Iris pigment epithelial cell (primary cell): ENCODE measurements around the gene SFI1.
A peak's percentile ranks its signal among the peaks of the same experiment; 100 is the strongest.

Experiments
- DNase-seq: peaks from one replicate; pipeline ENCODE4 v3.0.0-alpha.2; 2011; ENCODE audit warnings: low read depth

Gene SFI1

GRCh38 chr22:31635638-31636306 lies 139.4 kb downstream of the SFI1 start:
- no peak for DNase-seq

- no peak for DNase-seq
Measured at GRCh38 chr22:31637447-31637890, 141.1 kb downstream of the SFI1 start.

DNA sequence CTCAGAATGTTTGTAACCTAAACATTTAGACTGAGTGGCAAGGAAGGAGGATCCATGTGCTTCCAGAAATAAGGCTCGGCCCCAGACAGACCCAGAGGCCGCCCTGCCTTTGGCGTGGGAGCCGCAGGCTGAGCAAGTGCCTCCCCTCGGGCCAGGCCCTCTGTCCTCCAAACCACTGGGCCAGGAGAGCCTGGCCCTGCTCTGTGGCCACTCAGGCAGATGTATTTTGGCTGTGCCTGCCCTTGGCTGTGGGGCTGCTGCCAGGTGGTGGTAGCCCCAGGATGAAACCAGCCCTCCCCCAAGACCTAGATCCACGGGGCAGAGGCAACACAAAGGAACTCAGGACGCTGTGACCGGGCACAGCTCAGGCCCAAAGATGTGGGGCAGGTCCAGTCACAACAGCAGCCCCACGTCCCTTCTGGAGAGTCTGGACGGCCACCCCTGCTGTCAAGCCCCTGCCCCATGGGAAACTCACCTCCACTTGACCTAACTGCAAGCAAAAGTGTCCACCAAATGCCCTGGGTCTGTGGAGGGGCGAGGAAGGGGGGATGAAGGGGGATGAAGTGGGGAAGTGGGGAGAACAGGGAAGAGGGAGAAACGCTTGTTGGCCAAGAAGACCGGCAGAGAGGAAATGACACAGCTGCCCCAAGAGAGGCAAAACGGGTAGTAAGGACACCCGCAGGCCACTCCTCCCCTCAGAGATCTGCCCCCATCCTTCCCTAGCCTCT lies 141.7 kb downstream of the SFI1 start:
- no peak for DNase-seq

GRCh38 chr22:31639436-31640039 lies 143.2 kb downstream of the SFI1 start:
- no peak for DNase-seq

GRCh38 chr22:31646186-31647019 lies 150.1 kb downstream of the SFI1 start:
- DNase-seq = peak; percentile 99

DNA sequence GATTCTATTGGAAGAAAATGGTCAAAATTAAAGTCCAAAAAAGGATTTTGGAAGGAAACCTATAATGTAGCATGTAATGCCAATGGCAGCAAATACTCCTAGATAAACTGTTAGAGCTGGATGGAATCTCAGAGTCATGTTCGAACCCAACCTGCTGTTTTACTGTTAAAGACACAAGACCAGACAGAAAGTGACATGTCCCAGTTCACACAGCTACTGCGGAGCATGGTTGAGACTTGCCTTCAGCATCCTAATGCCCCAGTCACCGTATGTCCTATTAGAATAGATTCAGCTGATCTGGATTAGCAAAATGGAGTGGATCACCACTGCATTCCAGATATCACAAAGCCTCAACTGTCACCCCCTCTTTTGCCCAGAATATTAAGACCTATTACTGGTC lies 150.7 kb downstream of the SFI1 start:
- no peak for DNase-seq

- DNase-seq = peak; percentile 96
Measured at GRCh38 chr22:31647523-31648320, 151.4 kb downstream of the SFI1 start.

- peak; percentile 93 for DNase-seq
Measured at GRCh38 chr22:31650391-31650790, 154.1 kb downstream of the SFI1 start.

DNA sequence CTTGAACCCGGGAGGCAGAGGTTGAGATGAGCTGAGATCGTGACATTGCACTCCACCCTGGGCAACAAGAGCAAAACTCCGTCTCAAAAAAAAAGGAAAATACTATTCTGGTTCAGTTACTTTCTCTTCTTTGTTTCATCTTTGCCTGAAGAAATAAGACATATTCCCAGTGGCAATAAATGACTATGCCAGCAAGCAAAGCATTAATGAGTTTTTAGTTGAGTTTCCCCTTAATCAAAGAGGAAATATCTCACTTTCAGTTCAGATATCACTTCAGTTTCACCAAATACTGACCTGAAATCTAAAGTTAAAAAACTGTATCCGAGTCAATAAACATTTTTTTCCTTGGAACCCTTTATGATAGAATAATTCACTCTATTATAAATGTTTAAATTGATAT lies 155.3 kb downstream of the SFI1 start:
- no peak for DNase-seq

DNA sequence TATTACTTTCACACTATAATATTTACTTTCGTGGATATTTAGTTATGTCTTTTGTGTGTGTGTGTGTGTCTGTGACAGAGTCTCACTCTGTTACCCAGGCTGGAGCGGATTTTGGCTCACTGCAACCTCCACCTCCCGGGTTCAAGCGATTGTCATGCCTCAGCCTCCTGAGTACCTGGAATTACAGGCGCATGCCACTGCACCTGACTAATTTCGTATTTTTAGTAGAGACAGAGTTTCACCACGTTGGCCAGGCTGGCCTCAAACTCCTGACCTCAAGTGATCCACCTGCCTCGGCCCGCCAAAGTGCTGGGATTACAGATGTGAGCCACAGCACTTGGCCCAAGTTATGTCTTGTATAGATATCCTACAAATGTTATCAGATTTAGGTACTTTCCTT lies 155.8 kb downstream of the SFI1 start:
- DNase-seq = no peak

GRCh38 chr22:31652911-31653684 lies 156.8 kb downstream of the SFI1 start:
- DNase-seq = no peak

- no peak for DNase-seq
Measured at GRCh38 chr22:31653944-31654343, 157.6 kb downstream of the SFI1 start.

GRCh38 chr22:31654408-31654807 lies 158.1 kb downstream of the SFI1 start:
- no peak for DNase-seq

DNA sequence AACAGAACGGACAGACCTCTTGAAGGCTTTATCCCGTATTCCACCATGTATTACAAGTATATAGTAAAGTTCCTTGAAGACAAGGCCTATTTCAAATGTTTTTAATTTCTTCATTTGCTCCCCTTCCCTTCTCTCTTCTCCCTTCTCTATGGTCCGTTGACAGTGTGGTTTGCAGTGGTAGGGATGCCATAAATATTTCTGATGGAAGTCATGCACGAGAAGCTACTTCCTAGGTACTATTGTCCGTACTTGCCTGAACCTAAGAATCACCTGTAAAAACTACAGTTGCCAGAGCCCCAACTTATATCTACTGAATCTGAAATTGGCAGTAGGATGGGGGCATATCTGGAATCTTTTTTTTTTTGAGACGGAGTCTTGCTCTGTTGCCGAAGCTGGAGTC lies 162.9 kb downstream of the SFI1 start:
- DNase-seq = no peak

GRCh38 chr22:31660860-31661341 lies 164.6 kb downstream of the SFI1 start:
- DNase-seq = peak; percentile 85

DNA sequence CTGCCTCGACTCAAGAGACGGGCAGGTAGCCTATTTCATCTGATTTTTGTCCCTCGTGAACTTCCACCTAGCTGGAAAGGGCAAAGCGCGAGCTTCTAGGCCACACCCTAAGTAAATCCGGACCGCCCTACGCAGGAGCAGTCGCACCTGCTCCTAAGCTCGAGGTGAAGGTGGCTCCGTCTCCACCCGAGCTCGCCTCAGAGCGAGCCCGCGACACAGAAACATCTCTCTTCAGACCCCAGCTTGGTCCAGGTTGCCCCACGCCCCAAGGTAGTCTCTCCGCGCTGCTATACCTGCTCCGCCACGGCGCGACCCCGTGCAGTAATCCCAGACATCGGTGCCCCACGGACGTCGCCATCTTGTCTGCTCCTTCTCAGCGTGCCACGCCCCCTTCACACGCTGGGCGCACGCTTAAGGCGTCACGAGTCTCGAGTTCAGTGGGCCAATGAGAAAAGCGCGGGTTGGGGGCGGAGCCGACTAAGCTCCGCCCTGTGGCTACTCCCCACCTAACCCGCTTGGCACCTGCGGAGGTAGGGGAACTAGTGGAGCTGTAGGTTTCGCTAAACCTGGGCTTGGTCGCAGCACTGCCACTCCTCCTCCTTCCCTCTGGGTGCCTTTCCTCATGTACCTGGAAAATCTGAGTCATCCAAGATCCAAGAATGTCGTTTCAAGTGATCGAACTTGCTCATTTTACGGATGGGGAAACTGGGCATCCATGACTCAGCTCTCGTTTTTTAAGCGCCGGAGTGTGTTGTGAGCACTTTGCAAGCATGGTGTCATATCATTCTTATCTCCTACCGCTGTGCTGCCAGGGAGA lies 165.7 kb downstream of the SFI1 start, which contains the start of gene PISD:
Gene PISD, minus strand, starts transcription at position 365 of the 817 bp plus-strand sequence. Its CDS starts 7 bp downstream, at position 358.
- DNase-seq = peak; percentile 95

DNA sequence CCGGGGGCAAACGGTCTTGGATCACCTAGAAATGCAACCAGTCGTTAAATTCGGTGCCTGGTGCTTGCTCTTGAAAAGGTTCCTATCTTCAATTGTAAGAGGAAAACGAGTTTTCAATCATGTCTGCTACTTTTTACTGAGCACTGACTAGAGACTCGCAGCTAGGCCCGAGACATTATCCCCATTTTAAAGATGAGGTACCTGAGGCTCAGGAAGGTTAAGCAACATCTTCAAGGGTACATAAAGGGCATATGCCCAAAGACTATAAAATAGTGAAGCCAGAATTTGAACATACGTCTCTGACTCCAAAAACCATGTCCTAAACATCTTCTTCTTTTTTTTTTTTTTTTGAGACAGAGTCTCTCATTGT lies 166.3 kb downstream of the SFI1 start:
- DNase-seq = no peak
